Uterus (tissue), 4 donors: ENCODE data around the gene VWA8. TPM values are rescaled to one million over a fixed set of nuclear protein-coding genes. Genes with fewer than 3 reads are reported as not detected.
A peak's percentile ranks its signal among the peaks of the same experiment; 100 is the strongest.

Experiments
- DNase-seq, 2 donors: peaks; one replicate each; pipeline ENCODE4 v3.0.0-alpha.2; 2019 to 2020
- H3K27ac ChIP-seq, 2 donors: fragments of 200-600 bp; sonication (generic); 1 replicate in 1 of 2; 2 replicates in 1 of 2; pipeline ENCODE4 v1.5.1; 2016 to 2018
- H3K27me3 ChIP-seq, 2 donors: fragments of 200-600 bp; sonication (generic); one replicate each; pipeline ENCODE4 v1.5.1; 2018 to 2019; ENCODE audit warnings: control low read depth in 1 of 2
- H3K36me3 ChIP-seq, 2 donors: fragments of 200-600 bp; sonication (generic); one replicate each; pipeline ENCODE4 v1.5.1; 2019; ENCODE audit warnings: control low read depth in 1 of 2
- H3K4me1 ChIP-seq, 2 donors: fragments of 200-600 bp; sonication (generic); one replicate each; pipeline ENCODE4 v1.5.1; 2018 to 2019; ENCODE audit warnings: control low read depth in 1 of 2
- H3K4me3 ChIP-seq, 2 donors: fragments of 200-600 bp; sonication (generic); 1 replicate in 1 of 2; 2 replicates in 1 of 2; pipeline ENCODE4 v1.5.1; 2018 to 2019; ENCODE audit warnings: mild to moderate bottlenecking in 1 of 2
- H3K9me3 ChIP-seq, 2 donors: fragments of 200-600 bp; sonication (generic); one replicate each; pipeline ENCODE4 v1.5.1; 2019; ENCODE audit warnings: control low read depth in 1 of 2
- POLR2A ChIP-seq, 2 donors: fragments of 450-650 bp; IDR thresholded peaks; one replicate each; pipeline ENCODE4 v1.6.1; 2016; ENCODE audit warnings: antibody characterized with exemption in 2 of 2, mild to moderate bottlenecking in 1 of 2, moderate library complexity in 1 of 2
- intact Hi-C: fragments of 100-400 bp; cut with DNase I; formaldehyde crosslinking; loops from one replicate; pipeline ENCODE4 v1.15.1; 2023; ENCODE audit warnings: low total_unique reads
- total RNA-seq, 4 donors: library from RNA; depleted of rRNA in 3 of 4; stranded (reverse); fragments of >200 nt in 3 of 4; gene quantifications; one replicate each; pipeline versions ENCODE4 v1.1.0 to v1.2.4, GENCODE V29; 2014 to 2023
- TF ChIP-seq, protein P1 (sequence below), 4 experiments: fragments of 200-600 bp in 2 of 4; fragments of 450-650 bp in 2 of 4; sonication (generic) in 2 of 4; IDR thresholded peaks; one replicate each; pipeline ENCODE4 v1.5.1; 2016 to 2019; ENCODE audit warnings: antibody characterized with exemption in 4 of 4, mild to moderate bottlenecking in 2 of 4, moderate library complexity in 1 of 4
- donor health status: DM: yes; HTN: yes; CAD: no.

Gene VWA8
- total RNA-seq, 4 donors from 2014 or later = 25.6 to 59.7 (median 37.5) TPM

DNA sequence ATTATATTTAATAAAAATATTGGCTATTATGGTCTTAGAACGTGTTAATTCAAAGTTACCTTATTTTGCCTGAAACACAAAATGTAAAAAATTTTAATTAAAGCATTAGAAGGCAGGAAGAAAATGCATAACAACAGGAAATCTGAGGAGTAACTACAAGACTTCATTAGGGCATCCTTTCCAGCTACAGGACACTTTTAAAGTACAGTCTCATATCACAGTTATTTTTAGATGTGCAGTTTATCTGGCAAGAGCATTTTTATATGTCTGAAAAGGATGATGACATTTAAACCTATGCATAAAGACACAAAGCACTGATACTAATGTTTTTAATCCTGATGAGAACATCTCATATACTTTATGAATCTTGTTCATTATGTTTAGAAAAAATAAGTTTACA lies 247.5 kb downstream of the VWA8 start:
- H3K27me3 ChIP-seq = no peaks in the 10 kb centered on the region
- no peak overlapping the region for H3K27ac ChIP-seq
- no peaks in the 10 kb centered on the region for H3K4me1 ChIP-seq
- TF ChIP-seq, protein P1, sequence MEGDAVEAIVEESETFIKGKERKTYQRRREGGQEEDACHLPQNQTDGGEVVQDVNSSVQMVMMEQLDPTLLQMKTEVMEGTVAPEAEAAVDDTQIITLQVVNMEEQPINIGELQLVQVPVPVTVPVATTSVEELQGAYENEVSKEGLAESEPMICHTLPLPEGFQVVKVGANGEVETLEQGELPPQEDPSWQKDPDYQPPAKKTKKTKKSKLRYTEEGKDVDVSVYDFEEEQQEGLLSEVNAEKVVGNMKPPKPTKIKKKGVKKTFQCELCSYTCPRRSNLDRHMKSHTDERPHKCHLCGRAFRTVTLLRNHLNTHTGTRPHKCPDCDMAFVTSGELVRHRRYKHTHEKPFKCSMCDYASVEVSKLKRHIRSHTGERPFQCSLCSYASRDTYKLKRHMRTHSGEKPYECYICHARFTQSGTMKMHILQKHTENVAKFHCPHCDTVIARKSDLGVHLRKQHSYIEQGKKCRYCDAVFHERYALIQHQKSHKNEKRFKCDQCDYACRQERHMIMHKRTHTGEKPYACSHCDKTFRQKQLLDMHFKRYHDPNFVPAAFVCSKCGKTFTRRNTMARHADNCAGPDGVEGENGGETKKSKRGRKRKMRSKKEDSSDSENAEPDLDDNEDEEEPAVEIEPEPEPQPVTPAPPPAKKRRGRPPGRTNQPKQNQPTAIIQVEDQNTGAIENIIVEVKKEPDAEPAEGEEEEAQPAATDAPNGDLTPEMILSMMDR (IDR thresholded peaks at IDR 0.05) = no peak
- no peak for TF ChIP-seq POLR2A (IDR thresholded peaks at IDR 0.05)
- H3K36me3 ChIP-seq = no peaks in the 10 kb centered on the region
- no peak overlapping the region for H3K4me3 ChIP-seq
- no peaks in the 10 kb centered on the region for H3K9me3 ChIP-seq
- no peak for DNase-seq
- intact Hi-C loops = no loop called here

DNA sequence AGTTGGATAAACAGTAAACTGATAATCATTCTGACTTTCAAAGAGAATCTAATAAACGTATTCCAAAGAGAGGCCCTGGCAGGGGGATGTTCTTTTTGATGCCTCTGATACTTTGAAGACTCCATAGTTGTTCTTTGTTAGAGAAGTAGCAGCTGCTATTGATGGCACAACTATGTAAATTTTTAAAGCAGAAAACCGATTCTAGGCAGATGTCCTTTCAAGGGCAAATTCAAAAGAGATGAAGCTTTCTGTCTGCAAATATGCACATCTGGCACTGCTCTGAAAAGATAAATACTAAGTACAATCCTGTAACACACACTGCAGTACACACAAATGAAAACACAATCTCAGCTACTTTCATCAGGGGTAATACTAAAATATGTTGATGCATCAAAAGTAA lies 250.1 kb downstream of the VWA8 start:
- no peaks in the 10 kb centered on the region for H3K36me3 ChIP-seq
- TF ChIP-seq POLR2A (IDR thresholded peaks at IDR 0.05) = no peak
- TF ChIP-seq, protein P1 (IDR thresholded peaks at IDR 0.05) = no peak
- intact Hi-C loops = no loop called here

DNA sequence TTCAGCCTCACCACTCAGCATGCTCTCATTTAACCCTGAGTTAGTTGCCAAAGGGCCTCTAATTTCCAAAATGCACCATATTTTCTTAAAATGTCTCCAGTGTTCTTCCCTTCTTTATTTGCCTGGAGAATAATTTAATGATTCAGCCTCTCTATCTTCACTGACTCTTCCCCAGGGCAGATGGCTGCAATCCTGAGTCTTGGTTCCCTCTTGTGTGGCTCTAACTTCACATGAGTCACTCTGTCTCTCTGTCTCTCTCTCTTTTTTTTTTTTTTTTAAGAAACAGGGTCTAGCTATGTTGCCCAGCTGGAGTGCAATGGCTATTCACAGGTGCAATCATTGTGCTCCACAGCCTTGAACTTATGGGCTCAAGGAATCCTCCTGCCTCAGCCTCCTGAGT lies 251.4 kb downstream of the VWA8 start:
- peak overlapping the region; percentile 44 to 69 for H3K27ac ChIP-seq
- H3K4me3 ChIP-seq = no peak overlapping the region
- H3K4me1 ChIP-seq = peaks cover 0 to 8% of the 10 kb centered on the region in 2 donors
- no peak for TF ChIP-seq POLR2A (IDR thresholded peaks at IDR 0.05)
- TF ChIP-seq, protein P1 (IDR thresholded peaks at IDR 0.05) = no peak
- H3K9me3 ChIP-seq = no peaks in the 10 kb centered on the region
- no peaks in the 10 kb centered on the region for H3K36me3 ChIP-seq
- intact Hi-C loops = no loop called here
- no peak for DNase-seq
- no peaks in the 10 kb centered on the region for H3K27me3 ChIP-seq

More for the DNA sequence above, 250.1 kb downstream of the VWA8 start:
- H3K4me3 ChIP-seq = no peak overlapping the region
- DNase-seq = no peak
- no peak overlapping the region for H3K27ac ChIP-seq
- no peaks in the 10 kb centered on the region for H3K27me3 ChIP-seq
- no peaks in the 10 kb centered on the region for H3K9me3 ChIP-seq
- peaks cover 0 to 8% of the 10 kb centered on the region in 2 donors for H3K4me1 ChIP-seq

DNA sequence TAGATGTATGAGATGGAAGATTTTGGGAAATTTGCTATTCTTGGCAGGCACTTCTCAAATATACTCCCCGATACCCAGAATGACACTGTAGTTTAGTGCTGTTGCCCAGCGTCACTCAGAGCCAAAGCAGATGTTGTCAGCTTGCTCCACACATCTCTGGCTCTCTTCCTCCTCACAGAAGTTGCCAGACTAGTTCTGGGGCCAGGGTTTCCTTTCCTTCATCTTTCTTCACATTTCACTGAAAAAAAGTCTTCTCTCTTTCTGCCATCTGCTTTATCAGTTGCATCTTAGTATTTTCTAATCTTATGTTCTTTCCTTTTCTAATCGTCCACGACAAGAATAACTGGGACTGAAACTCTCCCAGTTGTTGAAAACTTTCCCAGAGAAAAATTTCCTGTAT lies 252.2 kb downstream of the VWA8 start:
- DNase-seq = peak in 1 of 2 donors; percentile 22
- no peak overlapping the region for H3K4me3 ChIP-seq
- H3K27ac ChIP-seq = peak overlapping the region; percentile 44 to 69
- H3K4me1 ChIP-seq = peaks cover 0 to 8% of the 10 kb centered on the region in 2 donors
- H3K36me3 ChIP-seq = no peaks in the 10 kb centered on the region
- intact Hi-C loops = no loop called here
- no peak for TF ChIP-seq POLR2A (IDR thresholded peaks at IDR 0.05)
- TF ChIP-seq, protein P1 (IDR thresholded peaks at IDR 0.05) = no peak
- no peaks in the 10 kb centered on the region for H3K27me3 ChIP-seq
- H3K9me3 ChIP-seq = no peaks in the 10 kb centered on the region

DNA sequence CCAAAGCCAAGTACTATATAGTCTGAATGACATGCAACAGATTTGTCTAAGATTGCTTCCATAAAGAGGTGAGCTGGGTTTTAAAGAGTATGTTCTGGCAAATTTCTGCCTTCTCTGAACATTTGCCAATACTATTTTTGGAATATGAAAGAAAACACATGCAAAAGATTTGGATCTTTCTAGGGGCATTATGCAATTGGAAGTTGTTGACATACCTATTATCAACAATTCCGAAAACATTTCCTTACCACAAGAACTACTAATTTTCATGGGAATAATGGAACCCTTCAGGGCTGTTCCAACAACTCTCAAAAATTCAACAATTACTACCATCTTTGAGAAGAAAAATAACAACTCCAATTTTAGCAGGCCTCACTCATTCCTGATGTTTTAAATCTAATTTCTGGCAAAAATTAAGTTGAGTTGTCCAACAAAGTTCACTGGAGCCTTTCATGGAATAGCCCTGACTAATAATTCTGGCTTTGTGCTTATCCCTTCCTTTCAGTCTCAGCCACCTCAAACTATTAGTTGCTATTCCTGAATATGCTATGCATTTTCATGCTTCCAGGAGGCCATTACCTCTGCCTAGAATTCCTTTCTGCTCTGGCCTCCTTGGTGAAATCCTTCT lies 253.6 kb downstream of the VWA8 start:
- Histone ChIP-seq H3K9me3 (no peaks in the 10 kb centered on the region), H3K27ac (peak overlapping the region; percentile 44 to 69), H3K4me3 (no peak overlapping the region), H3K27me3 (no peaks in the 10 kb centered on the region), H3K4me1 (peaks cover 0 to 8% of the 10 kb centered on the region in 2 donors), H3K36me3 (no peaks in the 10 kb centered on the region)
- no peak for DNase-seq
- intact Hi-C loops = no loop called here
- no peak for TF ChIP-seq POLR2A (IDR thresholded peaks at IDR 0.05)
- TF ChIP-seq, protein P1 (IDR thresholded peaks at IDR 0.05) = no peak
